ENCODE results near the gene PCDH18.
A peak's percentile ranks its signal among the peaks of the same experiment; 100 is the strongest.

PCDH18 gene, protein sequence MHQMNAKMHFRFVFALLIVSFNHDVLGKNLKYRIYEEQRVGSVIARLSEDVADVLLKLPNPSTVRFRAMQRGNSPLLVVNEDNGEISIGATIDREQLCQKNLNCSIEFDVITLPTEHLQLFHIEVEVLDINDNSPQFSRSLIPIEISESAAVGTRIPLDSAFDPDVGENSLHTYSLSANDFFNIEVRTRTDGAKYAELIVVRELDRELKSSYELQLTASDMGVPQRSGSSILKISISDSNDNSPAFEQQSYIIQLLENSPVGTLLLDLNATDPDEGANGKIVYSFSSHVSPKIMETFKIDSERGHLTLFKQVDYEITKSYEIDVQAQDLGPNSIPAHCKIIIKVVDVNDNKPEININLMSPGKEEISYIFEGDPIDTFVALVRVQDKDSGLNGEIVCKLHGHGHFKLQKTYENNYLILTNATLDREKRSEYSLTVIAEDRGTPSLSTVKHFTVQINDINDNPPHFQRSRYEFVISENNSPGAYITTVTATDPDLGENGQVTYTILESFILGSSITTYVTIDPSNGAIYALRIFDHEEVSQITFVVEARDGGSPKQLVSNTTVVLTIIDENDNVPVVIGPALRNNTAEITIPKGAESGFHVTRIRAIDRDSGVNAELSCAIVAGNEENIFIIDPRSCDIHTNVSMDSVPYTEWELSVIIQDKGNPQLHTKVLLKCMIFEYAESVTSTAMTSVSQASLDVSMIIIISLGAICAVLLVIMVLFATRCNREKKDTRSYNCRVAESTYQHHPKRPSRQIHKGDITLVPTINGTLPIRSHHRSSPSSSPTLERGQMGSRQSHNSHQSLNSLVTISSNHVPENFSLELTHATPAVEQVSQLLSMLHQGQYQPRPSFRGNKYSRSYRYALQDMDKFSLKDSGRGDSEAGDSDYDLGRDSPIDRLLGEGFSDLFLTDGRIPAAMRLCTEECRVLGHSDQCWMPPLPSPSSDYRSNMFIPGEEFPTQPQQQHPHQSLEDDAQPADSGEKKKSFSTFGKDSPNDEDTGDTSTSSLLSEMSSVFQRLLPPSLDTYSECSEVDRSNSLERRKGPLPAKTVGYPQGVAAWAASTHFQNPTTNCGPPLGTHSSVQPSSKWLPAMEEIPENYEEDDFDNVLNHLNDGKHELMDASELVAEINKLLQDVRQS

DNA sequence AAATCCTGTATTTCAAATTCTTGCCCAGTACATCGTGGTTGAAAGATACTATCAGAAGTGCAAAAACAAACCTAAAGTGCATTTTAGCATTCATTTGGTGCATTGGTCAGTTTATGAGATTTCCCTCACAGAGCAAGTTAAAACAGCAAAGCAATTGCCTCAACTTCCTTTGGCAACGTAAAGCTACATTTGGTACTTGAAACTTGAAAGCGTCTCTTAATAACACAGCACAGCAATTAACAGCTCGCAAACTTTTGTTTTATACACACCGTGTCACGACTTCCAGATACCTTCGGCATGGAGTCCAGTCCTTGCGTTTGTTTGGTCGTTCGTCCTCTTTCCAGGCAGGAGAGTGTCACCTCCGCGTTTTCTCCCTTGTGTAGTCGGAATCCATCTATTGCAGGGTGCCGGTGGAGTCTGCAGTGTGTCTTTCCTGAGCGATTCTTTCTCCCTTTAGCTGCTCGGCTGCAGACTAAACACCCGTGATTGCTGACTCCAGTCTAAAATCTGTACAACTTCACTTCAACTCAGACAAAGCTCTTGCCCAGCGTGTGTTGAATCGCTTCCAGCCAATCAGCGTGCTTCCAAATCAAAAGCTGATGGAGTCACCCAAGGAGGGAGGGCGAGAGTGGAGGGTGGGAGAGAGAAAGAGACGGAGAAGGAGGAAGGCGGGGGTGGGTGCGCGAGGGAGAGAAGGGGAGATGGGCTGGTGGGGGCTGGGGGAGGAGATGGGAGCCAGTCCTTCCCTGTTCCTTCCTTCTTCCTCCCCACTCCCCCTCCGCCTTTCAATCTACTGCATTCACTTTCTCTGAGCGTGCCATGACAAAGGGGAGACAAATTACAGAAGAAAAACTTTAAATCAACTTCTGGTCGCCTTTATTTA lies at the start of gene PCDH18:
PCDH18 (minus strand) TSS at position 509 of the 883 bp plus-strand sequence; CDS start at position 103, 406 bp downstream.
- TF ChIP-seq, protein P1, sequence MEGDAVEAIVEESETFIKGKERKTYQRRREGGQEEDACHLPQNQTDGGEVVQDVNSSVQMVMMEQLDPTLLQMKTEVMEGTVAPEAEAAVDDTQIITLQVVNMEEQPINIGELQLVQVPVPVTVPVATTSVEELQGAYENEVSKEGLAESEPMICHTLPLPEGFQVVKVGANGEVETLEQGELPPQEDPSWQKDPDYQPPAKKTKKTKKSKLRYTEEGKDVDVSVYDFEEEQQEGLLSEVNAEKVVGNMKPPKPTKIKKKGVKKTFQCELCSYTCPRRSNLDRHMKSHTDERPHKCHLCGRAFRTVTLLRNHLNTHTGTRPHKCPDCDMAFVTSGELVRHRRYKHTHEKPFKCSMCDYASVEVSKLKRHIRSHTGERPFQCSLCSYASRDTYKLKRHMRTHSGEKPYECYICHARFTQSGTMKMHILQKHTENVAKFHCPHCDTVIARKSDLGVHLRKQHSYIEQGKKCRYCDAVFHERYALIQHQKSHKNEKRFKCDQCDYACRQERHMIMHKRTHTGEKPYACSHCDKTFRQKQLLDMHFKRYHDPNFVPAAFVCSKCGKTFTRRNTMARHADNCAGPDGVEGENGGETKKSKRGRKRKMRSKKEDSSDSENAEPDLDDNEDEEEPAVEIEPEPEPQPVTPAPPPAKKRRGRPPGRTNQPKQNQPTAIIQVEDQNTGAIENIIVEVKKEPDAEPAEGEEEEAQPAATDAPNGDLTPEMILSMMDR (IDR thresholded peaks at IDR 0.05) = no peak
- no peak for TF ChIP-seq ZFX (IDR thresholded peaks at IDR 0.05; ENCODE audit: borderline replicate concordance)
- peak within 1 kb of the TSS; percentile 54 for H3K27ac ChIP-seq

DNA sequence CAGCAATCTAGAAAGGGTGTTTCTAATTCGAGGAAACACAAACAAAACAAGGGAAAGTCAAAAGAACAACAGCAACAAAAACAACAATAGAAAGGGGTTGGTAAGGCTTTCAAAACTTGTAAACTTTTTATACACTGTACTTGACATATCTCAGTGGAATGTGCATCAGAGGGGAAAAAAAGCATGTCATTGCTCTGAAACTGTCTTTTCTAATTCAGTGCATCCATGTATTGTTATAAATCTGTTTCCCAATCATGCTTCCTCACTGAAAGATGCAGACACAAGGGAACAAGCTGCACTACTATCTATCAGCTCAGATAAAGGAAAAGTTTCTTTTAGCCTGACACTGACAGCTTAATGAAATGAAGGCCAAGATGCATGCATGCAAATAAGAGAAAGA lies 44.2 kb upstream of the PCDH18 start:
- no peak for TF ChIP-seq ZFX (IDR thresholded peaks at IDR 0.05; ENCODE audit: borderline replicate concordance)
- TF ChIP-seq, protein P1 (IDR thresholded peaks at IDR 0.05) = no peak
- no peak overlapping the region for H3K27ac ChIP-seq

DNA sequence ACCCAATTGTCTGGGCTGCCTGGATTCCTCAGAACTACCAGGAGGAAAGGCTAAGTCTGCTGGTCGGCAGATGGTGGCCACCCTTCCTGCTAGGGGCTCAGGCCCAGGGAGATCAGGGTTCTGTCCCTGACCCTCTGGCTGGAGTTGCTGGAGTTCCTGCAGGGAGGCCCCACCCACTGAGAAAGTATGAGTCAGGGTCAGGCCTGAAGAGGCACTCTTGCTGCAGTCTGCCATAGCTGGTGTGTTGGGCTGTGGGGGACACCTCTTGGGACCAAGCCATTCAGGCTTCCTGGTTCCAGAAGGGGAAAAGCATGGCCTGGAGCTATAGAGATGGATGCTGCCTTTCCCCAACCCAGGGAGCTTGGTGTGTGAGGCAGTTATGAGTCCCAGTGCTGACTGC lies 40.4 kb upstream of the PCDH18 start:
- TF ChIP-seq ZFX (IDR thresholded peaks at IDR 0.05; ENCODE audit: borderline replicate concordance) = no peak
- TF ChIP-seq, protein P1 (IDR thresholded peaks at IDR 0.05) = no peak
- no peak overlapping the region for H3K27ac ChIP-seq

DNA sequence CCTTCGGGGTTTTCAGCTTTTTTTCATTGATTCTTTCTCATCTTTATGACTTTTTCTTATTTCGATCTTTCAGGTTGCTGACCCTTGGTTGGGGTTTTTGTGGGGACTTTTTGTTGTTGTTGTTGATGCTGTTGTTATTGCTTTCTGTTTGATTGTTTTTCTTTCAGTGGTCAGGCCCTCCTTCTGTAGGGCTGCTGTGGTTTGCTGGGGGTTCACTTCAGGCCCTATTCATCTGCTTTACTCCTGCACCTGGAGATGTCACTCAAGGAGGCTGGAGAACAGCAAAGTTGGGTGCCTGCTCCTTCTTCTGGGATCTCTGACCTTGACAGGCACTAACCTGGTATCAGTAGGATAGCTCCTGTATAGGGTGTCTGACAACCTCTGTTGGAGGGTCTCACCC lies 39.9 kb upstream of the PCDH18 start:
- TF ChIP-seq, protein P1 (IDR thresholded peaks at IDR 0.05) = no peak
- no peak overlapping the region for H3K27ac ChIP-seq

DNA sequence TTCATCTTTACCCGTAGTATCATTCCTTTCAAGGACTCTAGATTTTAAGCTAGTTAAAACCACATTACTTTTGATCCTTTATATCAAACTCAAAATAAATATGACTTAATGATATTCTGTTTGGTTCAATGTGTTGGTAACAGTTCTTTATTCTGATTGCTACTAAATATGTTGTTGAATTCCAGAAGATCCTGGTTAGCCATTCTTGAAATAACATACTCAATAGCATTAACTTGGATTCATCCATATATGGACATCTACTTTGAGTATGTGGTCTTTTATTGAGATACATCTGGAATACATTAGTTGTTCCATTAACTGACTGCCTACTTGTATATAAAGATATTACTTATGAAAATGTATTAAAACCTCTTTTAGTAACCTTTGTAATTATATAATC lies 27.5 kb upstream of the PCDH18 start:
- TF ChIP-seq ZFX (IDR thresholded peaks at IDR 0.05; ENCODE audit: borderline replicate concordance) = no peak
- TF ChIP-seq, protein P1 (IDR thresholded peaks at IDR 0.05) = no peak
- H3K27ac ChIP-seq = no peak overlapping the region

DNA sequence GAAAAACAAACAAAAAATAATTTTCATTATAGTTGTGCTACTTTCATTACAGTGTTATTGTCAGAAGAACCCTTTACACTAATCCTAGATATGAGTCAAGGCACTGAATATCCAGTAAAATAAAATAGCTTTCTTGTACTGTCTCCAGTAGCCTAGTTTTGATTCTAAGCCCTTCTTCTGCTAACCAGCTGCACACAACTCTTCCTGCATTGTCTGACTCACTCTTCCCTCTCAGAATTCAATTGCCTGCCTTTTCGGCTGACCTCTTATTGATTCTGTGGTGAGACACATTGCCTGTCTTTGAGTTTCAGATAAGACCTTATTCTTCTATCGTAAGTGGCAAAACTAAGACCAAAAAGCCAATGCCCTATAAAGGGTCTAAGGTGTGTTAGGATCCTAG lies 26.7 kb upstream of the PCDH18 start:
- TF ChIP-seq, protein P1 (IDR thresholded peaks at IDR 0.05) = no peak
- no peak for TF ChIP-seq ZFX (IDR thresholded peaks at IDR 0.05; ENCODE audit: borderline replicate concordance)

More for the DNA sequence above, 26.7 kb upstream of the PCDH18 start:
- no peak overlapping the region for H3K27ac ChIP-seq
